OCI-LY7 (cell line): ENCODE data around the gene MKNK2. TPM values are rescaled to one million over a fixed set of nuclear protein-coding genes. Genes with fewer than 3 reads are reported as not detected.

Experiments
- BruUV-seq: library from RNA; stranded (reverse); fragments of 400-500 nt; replicated peaks from 2 replicates; lab custom pipeline; 2021; lab: Mats Ljungman, UMichigan
- CTCF ChIA-PET: fragments of 300-600 bp; sonication (Branson Sonifier 250); formaldehyde crosslinking; loops from one replicate; lab custom pipeline; 2022; ENCODE audit warnings: antibody characterized with exemption; ENCODE audit not compliant: unreplicated experiment; lab: Charles Lee
- POLR2A ChIA-PET: fragments of 300-600 bp; sonication (Branson Sonifier 250); formaldehyde crosslinking; loops from one replicate; lab custom pipeline; 2022; ENCODE audit warnings: antibody characterized with exemption; lab: Charles Lee
- DNase-seq: peaks from one replicate; pipeline ENCODE4 v3.0.0-alpha.2; 2015; ENCODE audit warnings: low spot score
- H2AFZ ChIP-seq: fragments of 200-600 bp; sonication (generic), shearing (Covaris generic); 2 replicates; pipeline ENCODE4 v1.6.1; 2014; ENCODE audit warnings: mild to moderate bottlenecking, antibody characterized with exemption, low read length, moderate library complexity
- H3K27ac ChIP-seq: fragments of 200-600 bp; sonication (generic); 2 replicates; pipeline ENCODE4 v1.5.1; 2014; ENCODE audit warnings: mixed run types, low read depth, mild to moderate bottlenecking, moderate library complexity, low read length, inconsistent platforms; ENCODE audit not compliant: poor library complexity, severe bottlenecking
- H3K36me3 ChIP-seq: fragments of 200-600 bp; sonication (generic); 2 replicates; pipeline ENCODE4 v1.6.1; 2014; ENCODE audit warnings: mild to moderate bottlenecking, antibody characterized with exemption, low read length, moderate library complexity, mixed read lengths; ENCODE audit not compliant: insufficient read depth
- H3K4me1 ChIP-seq: fragments of 200-600 bp; sonication (generic); 2 replicates; pipeline ENCODE4 v1.5.1; 2014; ENCODE audit warnings: mild to moderate bottlenecking, low read length; ENCODE audit not compliant: insufficient read depth, poor library complexity, severe bottlenecking
- H3K4me2 ChIP-seq: fragments of 200-600 bp; sonication (generic); 2 replicates; pipeline ENCODE4 v1.6.1; 2014; ENCODE audit warnings: mild to moderate bottlenecking, low read length
- H3K4me3 ChIP-seq: fragments of 200-600 bp; sonication (generic); 2 replicates; pipeline ENCODE4 v1.5.1; 2014; ENCODE audit warnings: mild to moderate bottlenecking, low read depth, low read length; ENCODE audit not compliant: poor library complexity, severe bottlenecking
- H3K79me2 ChIP-seq: fragments of 200-600 bp; sonication (generic); 2 replicates; pipeline ENCODE4 v1.6.1; 2016; ENCODE audit warnings: low read depth, mild to moderate bottlenecking, low read length, moderate library complexity, mixed read lengths; ENCODE audit not compliant: insufficient read depth
- H3K9me2 ChIP-seq: fragments of 200-600 bp; sonication (generic); 2 replicates; pipeline ENCODE4 v1.6.1; 2016; ENCODE audit warnings: mild to moderate bottlenecking, low read length, mixed read lengths; ENCODE audit not compliant: insufficient read depth
- H3K9me3 ChIP-seq: fragments of 200-600 bp; sonication (generic); 2 replicates; pipeline ENCODE4 v1.6.1; 2014; ENCODE audit warnings: mild to moderate bottlenecking, mixed run types, low read length, mixed read lengths
- H4K20me1 ChIP-seq: fragments of 200-600 bp; sonication (generic); 2 replicates; pipeline ENCODE4 v1.6.1; 2014; ENCODE audit warnings: mild to moderate bottlenecking, antibody characterized with exemption, low read length, moderate library complexity, mixed read lengths; ENCODE audit not compliant: insufficient read depth
- EZH2phosphoT487 ChIP-seq: fragments of 200-600 bp; sonication (generic); IDR thresholded peaks from 2 replicates; pipeline ENCODE4 v1.6.1; 2018; ENCODE audit warnings: low read depth, borderline replicate concordance, mild to moderate bottlenecking, mixed run types, antibody characterized with exemption, low read length, moderate library complexity, mixed read lengths
- intact Hi-C: fragments of 100-400 bp; cut with micrococcal nuclease; formaldehyde crosslinking; loops from one replicate; pipeline ENCODE4 v1.10.0; 2022; ENCODE audit not compliant: unreplicated experiment
- total RNA-seq, 2 experiments: library from RNA; depleted of rRNA in 1 of 2; stranded (reverse); fragments of >200 nt in 1 of 2; shearing (Covaris generic) in 1 of 2; gene quantifications; 2 replicates each; pipeline ENCODE4 v1.2.3, GENCODE V29; 2014 to 2022
- TF ChIP-seq, protein P1 (sequence below): fragments of 200-600 bp; sonication (generic); conservative IDR thresholded peaks from 2 replicates; pipeline ENCODE4 v1.5.1; 2014; ENCODE audit warnings: mild to moderate bottlenecking, antibody characterized with exemption, low read length, moderate library complexity, mixed read lengths

MKNK2 gene
- total RNA-seq, 2 experiments from 2014 or later, result 115 to 225 TPM

GRCh38 chr19:2046046-2046907 is 4.8 kb downstream of the MKNK2 start:
- 0 out of 2 replicates have a peak, but pooled peaks cover 6% of the 10 kb centered on the region for H4K20me1 ChIP-seq
- ChIA-PET CTCF (no interaction called here), POLR2A (no interaction called here)
- H2AFZ ChIP-seq, result no peak overlapping the region
- TF ChIP-seq, protein P1, sequence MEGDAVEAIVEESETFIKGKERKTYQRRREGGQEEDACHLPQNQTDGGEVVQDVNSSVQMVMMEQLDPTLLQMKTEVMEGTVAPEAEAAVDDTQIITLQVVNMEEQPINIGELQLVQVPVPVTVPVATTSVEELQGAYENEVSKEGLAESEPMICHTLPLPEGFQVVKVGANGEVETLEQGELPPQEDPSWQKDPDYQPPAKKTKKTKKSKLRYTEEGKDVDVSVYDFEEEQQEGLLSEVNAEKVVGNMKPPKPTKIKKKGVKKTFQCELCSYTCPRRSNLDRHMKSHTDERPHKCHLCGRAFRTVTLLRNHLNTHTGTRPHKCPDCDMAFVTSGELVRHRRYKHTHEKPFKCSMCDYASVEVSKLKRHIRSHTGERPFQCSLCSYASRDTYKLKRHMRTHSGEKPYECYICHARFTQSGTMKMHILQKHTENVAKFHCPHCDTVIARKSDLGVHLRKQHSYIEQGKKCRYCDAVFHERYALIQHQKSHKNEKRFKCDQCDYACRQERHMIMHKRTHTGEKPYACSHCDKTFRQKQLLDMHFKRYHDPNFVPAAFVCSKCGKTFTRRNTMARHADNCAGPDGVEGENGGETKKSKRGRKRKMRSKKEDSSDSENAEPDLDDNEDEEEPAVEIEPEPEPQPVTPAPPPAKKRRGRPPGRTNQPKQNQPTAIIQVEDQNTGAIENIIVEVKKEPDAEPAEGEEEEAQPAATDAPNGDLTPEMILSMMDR, result no peak
- no peak for TF ChIP-seq EZH2phosphoT487
- H3K27ac ChIP-seq, result no peak overlapping the region
- no peak overlapping the region for H3K4me2 ChIP-seq
- no peak for DNase-seq
- peaks cover 34% of the 10 kb centered on the region for H3K79me2 ChIP-seq
- H3K4me3 ChIP-seq, result no peak overlapping the region
- no peaks in the 10 kb centered on the region for H3K9me3 ChIP-seq
- peaks cover 66% of the 10 kb centered on the region for H3K36me3 ChIP-seq
- intact Hi-C loops, result no loop called here
- no peaks in the 10 kb centered on the region for H3K9me2 ChIP-seq
- BruUV-seq, result no TSS peak
- H3K4me1 ChIP-seq, result peaks cover 57% of the 10 kb centered on the region

GRCh38 chr19:2045501-2046045 is 5.5 kb downstream of the MKNK2 start:
- no peak for DNase-seq
- Histone ChIP-seq H3K4me1 (peaks cover 58% of the 10 kb centered on the region), H3K4me2 (no peak overlapping the region), H3K9me2 (no peaks in the 10 kb centered on the region), H2AFZ (no peak overlapping the region), H3K27ac (no peak overlapping the region), H3K9me3 (no peaks in the 10 kb centered on the region), H4K20me1 (0 out of 2 replicates have a peak, but pooled peaks cover 6% of the 10 kb centered on the region), H3K36me3 (peaks cover 73% of the 10 kb centered on the region), H3K79me2 (peaks cover 31% of the 10 kb centered on the region), H3K4me3 (no peak overlapping the region)
- TF ChIP-seq, protein P1, result no peak
- no TSS peak for BruUV-seq
- ChIA-PET POLR2A (no interaction called here), CTCF (no interaction called here)
- intact Hi-C loops, result no loop called here
